Measurements from ENCODE around the gene DSC1.

The DSC1 gene

GRCh38 chr18:31176531-31176930 lies 13.9 kb upstream of the DSC1 start:
- no peaks in the 10 kb centered on the region for H3K4me1 ChIP-seq (ENCODE audit: control insufficient read depth, insufficient read depth, low read depth, low read length)
- H3K14ac ChIP-seq (ENCODE audit: low read length in 2 of 2), result no peak overlapping the region
- H3K18ac ChIP-seq (ENCODE audit: low read depth in 1 of 2, low read length in 2 of 2), result no peak overlapping the region
- no peak overlapping the region for H3K4ac ChIP-seq (ENCODE audit: low read depth in 1 of 2, low read length in 2 of 2)
- no peaks in the 10 kb centered on the region for H3K79me1 ChIP-seq (replicated peaks; ENCODE audit: low read length, poor library complexity, severe bottlenecking)
- no peaks in the 10 kb centered on the region for H3K9me3 ChIP-seq (ENCODE audit: control insufficient read depth, low read length)
- no peak overlapping the region for H4K91ac ChIP-seq (ENCODE audit: low read length)
- no peak overlapping the region for H2BK120ac ChIP-seq (ENCODE audit: low read depth, low read length)
- H3K23ac ChIP-seq (ENCODE audit: low read length in 2 of 2), result no peak overlapping the region
- H3K4me3 ChIP-seq (ENCODE audit: insufficient read depth in 1 of 2, low read depth in 1 of 2, low read length in 2 of 2), result no peak overlapping the region
- no peaks in the 10 kb centered on the region for H3K27me3 ChIP-seq (ENCODE audit: control insufficient read depth in 1 of 2, insufficient read depth in 1 of 2, low read length in 2 of 2)
- H3K27ac ChIP-seq (ENCODE audit: low read length, poor library complexity, severe bottlenecking), result no peak overlapping the region
- H3K36me3 ChIP-seq (ENCODE audit: control insufficient read depth in 1 of 2, insufficient read depth in 2 of 2, low read depth in 1 of 2, low read length in 2 of 2), result no peaks in the 10 kb centered on the region
- H3K4me2 ChIP-seq (ENCODE audit: low read length, poor library complexity, severe bottlenecking), result no peak overlapping the region
- DNase-seq, result no peak
- no peak overlapping the region for H2AK5ac ChIP-seq (ENCODE audit: low read length, severe bottlenecking)
- no peak overlapping the region for H2AFZ ChIP-seq (ENCODE audit: low read depth, low read length)
- no peak overlapping the region for H2BK5ac ChIP-seq (ENCODE audit: low read depth, low read length, poor library complexity, severe bottlenecking)
- no peak overlapping the region for H4K8ac ChIP-seq (ENCODE audit: low read length)
- no peak overlapping the region for H3K9ac ChIP-seq (ENCODE audit: low read length)
- no peak overlapping the region for H2BK12ac ChIP-seq (ENCODE audit: low read length in 2 of 2)
- 97% methylated on average over 1 of the region's 2 CpGs for WGBS
- no peak overlapping the region for H2BK15ac ChIP-seq (ENCODE audit: low read depth, poor library complexity, severe bottlenecking)

GRCh38 chr18:31171144-31171839 lies 8.6 kb upstream of the DSC1 start:
- Histone ChIP-seq H3K14ac (ENCODE audit: low read length in 2 of 2) (no peak overlapping the region), H3K4ac (ENCODE audit: low read depth in 1 of 2, low read length in 2 of 2) (no peak overlapping the region), H2BK12ac (ENCODE audit: low read length in 2 of 2) (no peak overlapping the region)

GRCh38 chr18:31170335-31170734 lies 7.7 kb upstream of the DSC1 start:
- no peaks in the 10 kb centered on the region for H3K4me1 ChIP-seq (ENCODE audit: control insufficient read depth, insufficient read depth, low read depth, low read length)
- no peak overlapping the region for H3K4ac ChIP-seq (ENCODE audit: low read depth in 1 of 2, low read length in 2 of 2)
- H2BK120ac ChIP-seq (ENCODE audit: low read depth, low read length), result no peak overlapping the region
- no peak overlapping the region for H2BK5ac ChIP-seq (ENCODE audit: low read depth, low read length, poor library complexity, severe bottlenecking)
- no peak overlapping the region for H3K23ac ChIP-seq (ENCODE audit: low read length in 2 of 2)
- H2AK5ac ChIP-seq (ENCODE audit: low read length, severe bottlenecking), result no peak overlapping the region
- H2BK12ac ChIP-seq (ENCODE audit: low read length in 2 of 2), result no peak overlapping the region
- H3K27me3 ChIP-seq (ENCODE audit: control insufficient read depth in 1 of 2, insufficient read depth in 1 of 2, low read length in 2 of 2), result no peaks in the 10 kb centered on the region
- no peak overlapping the region for H2AFZ ChIP-seq (ENCODE audit: low read depth, low read length)
- H3K14ac ChIP-seq (ENCODE audit: low read length in 2 of 2), result no peak overlapping the region
- H3K9me3 ChIP-seq (ENCODE audit: control insufficient read depth, low read length), result no peaks in the 10 kb centered on the region
- H3K18ac ChIP-seq (ENCODE audit: low read depth in 1 of 2, low read length in 2 of 2), result no peak overlapping the region
- no peak overlapping the region for H2BK15ac ChIP-seq (ENCODE audit: low read depth, poor library complexity, severe bottlenecking)
- no peak overlapping the region for H3K4me2 ChIP-seq (ENCODE audit: low read length, poor library complexity, severe bottlenecking)
- H3K9ac ChIP-seq (ENCODE audit: low read length), result no peak overlapping the region
- H4K91ac ChIP-seq (ENCODE audit: low read length), result no peak overlapping the region
- 82% methylated on average over 4 of the region's 4 CpGs for WGBS
- H3K36me3 ChIP-seq (ENCODE audit: control insufficient read depth in 1 of 2, insufficient read depth in 2 of 2, low read depth in 1 of 2, low read length in 2 of 2), result no peaks in the 10 kb centered on the region
- no peak overlapping the region for H4K8ac ChIP-seq (ENCODE audit: low read length)
- H3K4me3 ChIP-seq (ENCODE audit: insufficient read depth in 1 of 2, low read depth in 1 of 2, low read length in 2 of 2), result no peak overlapping the region
- no peak for DNase-seq
- H3K79me1 ChIP-seq (replicated peaks; ENCODE audit: low read length, poor library complexity, severe bottlenecking), result no peaks in the 10 kb centered on the region
- no peak overlapping the region for H3K27ac ChIP-seq (ENCODE audit: low read length, poor library complexity, severe bottlenecking)

More at GRCh38 chr18:31171144-31171839, 8.6 kb upstream of the DSC1 start:
- no peak overlapping the region for H2BK15ac ChIP-seq (ENCODE audit: low read depth, poor library complexity, severe bottlenecking)
- H3K27me3 ChIP-seq (ENCODE audit: control insufficient read depth in 1 of 2, insufficient read depth in 1 of 2, low read length in 2 of 2), result no peaks in the 10 kb centered on the region
- H2AFZ ChIP-seq (ENCODE audit: low read depth, low read length), result no peak overlapping the region
- no peaks in the 10 kb centered on the region for H3K79me1 ChIP-seq (replicated peaks; ENCODE audit: low read length, poor library complexity, severe bottlenecking)
- H3K18ac ChIP-seq (ENCODE audit: low read depth in 1 of 2, low read length in 2 of 2), result no peak overlapping the region
- no peaks in the 10 kb centered on the region for H3K36me3 ChIP-seq (ENCODE audit: control insufficient read depth in 1 of 2, insufficient read depth in 2 of 2, low read depth in 1 of 2, low read length in 2 of 2)
- H2AK5ac ChIP-seq (ENCODE audit: low read length, severe bottlenecking), result no peak overlapping the region
- H3K4me2 ChIP-seq (ENCODE audit: low read length, poor library complexity, severe bottlenecking), result no peak overlapping the region
- H4K91ac ChIP-seq (ENCODE audit: low read length), result no peak overlapping the region
- H2BK5ac ChIP-seq (ENCODE audit: low read depth, low read length, poor library complexity, severe bottlenecking), result no peak overlapping the region
- H3K9me3 ChIP-seq (ENCODE audit: control insufficient read depth, low read length), result no peaks in the 10 kb centered on the region
- no peaks in the 10 kb centered on the region for H3K4me1 ChIP-seq (ENCODE audit: control insufficient read depth, insufficient read depth, low read depth, low read length)
- H3K27ac ChIP-seq (ENCODE audit: low read length, poor library complexity, severe bottlenecking), result no peak overlapping the region
- H3K23ac ChIP-seq (ENCODE audit: low read length in 2 of 2), result no peak overlapping the region
- WGBS, result no CpG with 5 or more reads among the region's 1 CpG
- no peak for DNase-seq
- H2BK120ac ChIP-seq (ENCODE audit: low read depth, low read length), result no peak overlapping the region
- H4K8ac ChIP-seq (ENCODE audit: low read length), result no peak overlapping the region
- no peak overlapping the region for H3K4me3 ChIP-seq (ENCODE audit: insufficient read depth in 1 of 2, low read depth in 1 of 2, low read length in 2 of 2)
- H3K9ac ChIP-seq (ENCODE audit: low read length), result no peak overlapping the region

GRCh38 chr18:31162419-31162793 lies 250 bp downstream of the DSC1 start:
- Histone ChIP-seq H4K8ac (ENCODE audit: low read length) (no peak overlapping the region), H2BK120ac (ENCODE audit: low read depth, low read length) (no peak overlapping the region), H3K27me3 (ENCODE audit: control insufficient read depth in 1 of 2, insufficient read depth in 1 of 2, low read length in 2 of 2) (no peaks in the 10 kb centered on the region), H3K9me3 (ENCODE audit: control insufficient read depth, low read length) (no peaks in the 10 kb centered on the region), H3K23ac (ENCODE audit: low read length in 2 of 2) (no peak overlapping the region), H3K4ac (ENCODE audit: low read depth in 1 of 2, low read length in 2 of 2) (no peak overlapping the region), H3K14ac (ENCODE audit: low read length in 2 of 2) (no peak overlapping the region), H2AK5ac (ENCODE audit: low read length, severe bottlenecking) (no peak overlapping the region), H3K36me3 (ENCODE audit: control insufficient read depth in 1 of 2, insufficient read depth in 2 of 2, low read depth in 1 of 2, low read length in 2 of 2) (no peaks in the 10 kb centered on the region), H3K4me3 (ENCODE audit: insufficient read depth in 1 of 2, low read depth in 1 of 2, low read length in 2 of 2) (no peak overlapping the region), H3K79me1 (replicated peaks; ENCODE audit: low read length, poor library complexity, severe bottlenecking) (no peaks in the 10 kb centered on the region), H2BK12ac (ENCODE audit: low read length in 2 of 2) (no peak overlapping the region), H2AFZ (ENCODE audit: low read depth, low read length) (no peak overlapping the region), H2BK15ac (ENCODE audit: low read depth, poor library complexity, severe bottlenecking) (no peak overlapping the region), H3K27ac (ENCODE audit: low read length, poor library complexity, severe bottlenecking) (no peak overlapping the region), H3K4me2 (ENCODE audit: low read length, poor library complexity, severe bottlenecking) (no peak overlapping the region), H4K91ac (ENCODE audit: low read length) (no peak overlapping the region), H3K9ac (ENCODE audit: low read length) (no peak overlapping the region), H2BK5ac (ENCODE audit: low read depth, low read length, poor library complexity, severe bottlenecking) (no peak overlapping the region), H3K4me1 (ENCODE audit: control insufficient read depth, insufficient read depth, low read depth, low read length) (peaks cover 2% of the 10 kb centered on the region), H3K18ac (ENCODE audit: low read depth in 1 of 2, low read length in 2 of 2) (no peak overlapping the region)
- WGBS, result 87% methylated on average over 4 of the region's 5 CpGs
- no peak for DNase-seq

Data from mesenchymal stem cell (in vitro differentiated cells and primary cell).